ENCODE results near the gene SEMA6B. TPM values are rescaled to one million over a fixed set of nuclear protein-coding genes. Genes with fewer than 3 reads are reported as not detected.

Gene SEMA6B
- total and polyA plus RNA-seq, 2 of the 8 experiments (the other 6 are each of a cell fraction or from before 2014, with no cell fraction given) = 31.3 to 54.4 TPM

GRCh38 chr19:4504891-4505569 lies 54.5 kb downstream of the SEMA6B start:
- Histone ChIP-seq H3K4ac (replicated peaks; ENCODE audit: insufficient read length, low read depth, low read length) (no peak overlapping the region), H2BK20ac (ENCODE audit: low read length) (no peak overlapping the region), H3K23me2 (ENCODE audit: low read depth, low read length) (no peaks in the 10 kb centered on the region), H3K36me3 (ENCODE audit: control insufficient read depth in 2 of 4, insufficient read depth in 4 of 4, low read length in 3 of 4) (peaks cover 3 to 37% (median 7%) of the 10 kb centered on the region in 4 experiments; a peak in 5 of 8 replicates), H4K8ac (ENCODE audit: extremely low read depth, insufficient read depth, low read length) (no peak overlapping the region), H4K5ac (ENCODE audit: insufficient read length, low read depth, low read length) (no peak overlapping the region), H3K27me3 (replicated peaks in 1 of 4; ENCODE audit: control insufficient read depth in 3 of 4, extremely low read depth in 1 of 4, insufficient read depth in 3 of 4, low read length in 3 of 4) (peaks cover 0 to 9% (median 7%) of the 10 kb centered on the region in 4 experiments; a peak in 3 of 7 replicates), H3K4me3 (ENCODE audit: extremely low read depth in 1 of 4, insufficient read depth in 2 of 4, low read depth in 3 of 4, low read length in 4 of 4) (no peak overlapping the region), H3K79me1 (ENCODE audit: low read depth, low read length) (peaks cover 2% of the 10 kb centered on the region; the same call in 1 of the 2 replicates), H3K14ac (ENCODE audit: insufficient read length) (no peak overlapping the region), H3K23ac (ENCODE audit: insufficient read length) (no peak overlapping the region), H3K9ac (replicated peaks in 1 of 4; ENCODE audit: extremely low read depth in 1 of 4, low read depth in 3 of 4, low read length in 3 of 4) (no peak overlapping the region), H3K27ac (ENCODE audit: low read depth, low read length) (no peak overlapping the region), H3K4me1 (replicated peaks in 1 of 4; ENCODE audit: control insufficient read depth in 3 of 4, insufficient read depth in 4 of 4, low read length in 3 of 4) (no peaks in the 10 kb centered on the region), H3K9me3 (ENCODE audit: insufficient read depth in 2 of 2, low read depth in 1 of 2, low read length in 1 of 2) (no peaks in the 10 kb centered on the region), H2AFZ (ENCODE audit: low read length) (no peak overlapping the region), H2BK15ac (ENCODE audit: low read length) (no peak overlapping the region), H2BK5ac (ENCODE audit: low read depth, low read length) (no peak overlapping the region), H2BK120ac (replicated peaks; ENCODE audit: low read depth, low read length) (no peak overlapping the region), H3K4me2 (ENCODE audit: insufficient read depth in 1 of 2, low read depth in 2 of 2, low read length in 2 of 2) (no peak overlapping the region), H2BK12ac (ENCODE audit: low read depth, low read length) (no peak overlapping the region), H3K79me2 (ENCODE audit: control insufficient read depth in 1 of 2, insufficient read depth in 2 of 2, low read length in 2 of 2) (no peaks in the 10 kb centered on the region), H3K56ac (replicated peaks; ENCODE audit: insufficient read length, low read depth, low read length) (no peak overlapping the region), H3K18ac (ENCODE audit: extremely low read depth, low read length) (no peak overlapping the region), H2AK5ac (ENCODE audit: low read depth, low read length) (no peak overlapping the region), H4K91ac (replicated peaks; ENCODE audit: insufficient read length, low read length) (no peak overlapping the region), H4K20me1 (replicated peaks in 1 of 2; ENCODE audit: control insufficient read depth in 1 of 2, insufficient read depth in 2 of 2, low read length in 2 of 2) (peaks cover 14 to 30% of the 10 kb centered on the region in 2 experiments)
- WGBS, 2 experiments (ENCODE audit: extremely low coverage in 1 of 2, insufficient coverage in 1 of 2, insufficient read length in 1 of 2, insufficient replicate concordance in 2 of 2, low coverage in 1 of 2, low lambda C conversion rate in 2 of 2, missing lambda C conversion rate in 1 of 2) = 81% methylated on average over 15 of the region's 15 CpGs; no CpG with 5 or more reads in 1 of the 2 experiments
- no peak for FAIRE-seq
- ChIA-PET CTCF (ENCODE audit: partially characterized antibody) (interaction anchor here (0.6 to 5.2 kb wide), 6 partner anchors 10 to 52 kb away, joined by 3 to 40 read pairs (median 4); no protein-coding TSS in a partner anchor), POLR2A (ENCODE audit: partially characterized antibody) (interaction anchor here (1.0 to 3.5 kb wide), 4 partner anchors 9 to 43 kb away, joined by 3 to 19 read pairs (median 11); partner anchors contain the start of gene PLIN4)
- DNase-seq (ENCODE audit: low read depth in 1 of 2, low spot score in 2 of 2) = no peak
- TF ChIP-seq POLR2A (IDR thresholded peaks at IDR 0.05; ENCODE audit: control extremely low read depth in 1 of 2, low read depth in 2 of 2, low read length in 2 of 2) (0 out of 3 replicates have a peak, but pooled peaks of 1 of the 2 experiments have one; percentile 24), E2F6 (IDR thresholded peaks at IDR 0.05) (no peak)

Measured in H1 (cell line).